Neural cell (in vitro differentiated cells): Measurements from ENCODE around the gene TMCO1. TPM values are rescaled to one million over a fixed set of nuclear protein-coding genes. Genes with fewer than 3 reads are reported as not detected.

Experiments
- H2AFZ ChIP-seq: fragments of 200-600, 300-800 bp; sonication (generic), shearing (Covaris generic); 2 replicates; pipeline ENCODE4 v1.6.0; 2014; ENCODE audit warnings: low read depth, mild to moderate bottlenecking, antibody characterized with exemption, low read length, moderate library complexity
- H3F3A ChIP-seq: fragments of 200-600 bp; shearing (Covaris generic); 2 replicates; pipeline ENCODE4 v1.6.1; 2016; ENCODE audit warnings: mild to moderate bottlenecking, moderate library complexity, mixed read lengths, antibody characterized with exemption, low read length; ENCODE audit not compliant: insufficient read depth, poor library complexity, severe bottlenecking
- H3K27ac ChIP-seq: fragments of 200-600, 300-800 bp; sonication (generic), shearing (Covaris generic); 2 replicates; pipeline ENCODE4 v1.5.1; 2014; ENCODE audit warnings: mild to moderate bottlenecking, low read length, moderate library complexity
- H3K27me3 ChIP-seq: fragments of 300-800, 200-600 bp; sonication (generic), shearing (Covaris generic); 2 replicates; pipeline ENCODE4 v1.6.0; 2014; ENCODE audit warnings: mild to moderate bottlenecking, low read depth, low read length, moderate library complexity; ENCODE audit not compliant: insufficient read depth
- H3K36me3 ChIP-seq: fragments of 300-800, 200-600 bp; sonication (generic), shearing (Covaris generic); 2 replicates; pipeline ENCODE4 v1.5.1; 2014; ENCODE audit warnings: mild to moderate bottlenecking, antibody characterized with exemption, low read length, moderate library complexity; ENCODE audit not compliant: insufficient read depth
- H3K4me2 ChIP-seq: fragments of 300-800, 200-600 bp; sonication (generic), shearing (Covaris generic); 2 replicates; pipeline ENCODE4 v1.6.0; 2014; ENCODE audit warnings: mild to moderate bottlenecking, low read length
- H3K4me3 ChIP-seq: fragments of 300-800, 200-600 bp; sonication (generic), shearing (Covaris generic); 2 replicates; pipeline ENCODE4 v1.5.1; 2014; ENCODE audit warnings: mild to moderate bottlenecking, low read length, moderate library complexity
- H3K79me2 ChIP-seq: fragments of 200-600 bp; shearing (Covaris generic); replicated peaks from 2 replicates; pipeline ENCODE4 v1.6.0; 2014; ENCODE audit warnings: mild to moderate bottlenecking, low read length, moderate library complexity; ENCODE audit not compliant: insufficient read depth
- H3K9ac ChIP-seq: fragments of 300-800, 200-600 bp; sonication (generic), shearing (Covaris generic); 2 replicates; pipeline ENCODE4 v1.6.1; 2016; ENCODE audit warnings: mild to moderate bottlenecking, low read length, mixed read lengths
- H3K9me2 ChIP-seq: fragments of 200-600 bp; shearing (Covaris generic); 2 replicates; pipeline ENCODE4 v1.6.1; 2016; ENCODE audit warnings: mild to moderate bottlenecking, low read length, mixed read lengths; ENCODE audit not compliant: insufficient read depth
- H3K9me3 ChIP-seq: fragments of 200-600, 300-800 bp; sonication (generic), shearing (Covaris generic); 2 replicates; pipeline ENCODE4 v1.6.1; 2016; ENCODE audit warnings: mild to moderate bottlenecking, mixed run types, low read length, moderate library complexity, mixed read lengths
- H4K20me1 ChIP-seq: fragments of 200-600 bp; shearing (Covaris generic); 2 replicates; pipeline ENCODE4 v1.6.1; 2016; ENCODE audit warnings: mild to moderate bottlenecking, mixed run types; ENCODE audit not compliant: insufficient read depth
- CTCF ChIP-seq: fragments of 450-650 bp; IDR thresholded peaks from 2 replicates; pipeline ENCODE4 v1.5.1; 2014; ENCODE audit warnings: antibody characterized with exemption, mild to moderate bottlenecking, moderate library complexity; ENCODE audit not compliant: poor library complexity, severe bottlenecking
- EP300 ChIP-seq: fragments of 450-650 bp; conservative IDR thresholded peaks from 2 replicates; pipeline ENCODE4 v1.6.1; 2014; ENCODE audit warnings: antibody characterized with exemption, mild to moderate bottlenecking, moderate library complexity; ENCODE audit not compliant: poor library complexity, severe bottlenecking
- EZH2 ChIP-seq: fragments of 200-600, 300-800 bp; shearing (Covaris generic), sonication (generic); IDR thresholded peaks from 2 replicates; pipeline ENCODE4 v1.6.1; 2014; ENCODE audit warnings: antibody characterized with exemption, low read length, borderline replicate concordance, mild to moderate bottlenecking; ENCODE audit not compliant: insufficient read depth, poor library complexity, severe bottlenecking
- MXI1 ChIP-seq: fragments of 450-650 bp; conservative IDR thresholded peaks from 2 replicates; pipeline ENCODE4 v1.6.1; 2014; ENCODE audit warnings: antibody characterized with exemption, mild to moderate bottlenecking; ENCODE audit not compliant: poor library complexity, severe bottlenecking
- POLR2AphosphoS5 ChIP-seq: IDR thresholded peaks from 2 replicates; pipeline ENCODE4 v1.6.1; 2012
- RAD21 ChIP-seq: fragments of 450-650 bp; conservative IDR thresholded peaks from 2 replicates; pipeline ENCODE4 v1.6.1; 2014; ENCODE audit warnings: antibody characterized with exemption, mild to moderate bottlenecking, moderate library complexity
- REST ChIP-seq: IDR thresholded peaks from 2 replicates; pipeline ENCODE4 v1.6.1; 2012; ENCODE audit warnings: borderline replicate concordance
- SMC3 ChIP-seq: fragments of 450-650 bp; conservative IDR thresholded peaks from 2 replicates; pipeline ENCODE4 v1.6.1; 2014; ENCODE audit warnings: antibody characterized with exemption, mild to moderate bottlenecking, moderate library complexity; ENCODE audit not compliant: poor library complexity
- TAF1 ChIP-seq: IDR thresholded peaks from 2 replicates; pipeline ENCODE4 v1.6.1; 2012; ENCODE audit warnings: low read depth
- polyA plus RNA-seq: library from polyadenylated mRNA; depleted of rRNA; stranded (reverse); fragments of >200 nt; gene quantifications from 2 replicates; pipeline ENCODE4 v1.2.3, GENCODE V29; 2014

The TMCO1 gene
- polyA plus RNA-seq, 1 donor from 2014 or later = 137 TPM

GRCh38 chr1:165759095-165759494, 9.6 kb downstream of the TMCO1 start:
- no peaks in the 10 kb centered on the region for H3K9me2 ChIP-seq
- H3K79me2 ChIP-seq = no peaks in the 10 kb centered on the region
- TF ChIP-seq EZH2 (no peak), MXI1 (no peak), CTCF (no peak), EP300 (no peak), TAF1 (no peak), RAD21 (no peak), SMC3 (no peak), REST (no peak), POLR2AphosphoS5 (no peak)
- no peaks in the 10 kb centered on the region for H3K36me3 ChIP-seq
- H3F3A ChIP-seq = no peaks in the 10 kb centered on the region
- H4K20me1 ChIP-seq = no peaks in the 10 kb centered on the region
- no peaks in the 10 kb centered on the region for H3K27me3 ChIP-seq
- no peak overlapping the region for H3K27ac ChIP-seq
- no peak overlapping the region for H3K9ac ChIP-seq
- no peak overlapping the region for H2AFZ ChIP-seq
- H3K4me2 ChIP-seq = no peak overlapping the region
- no peaks in the 10 kb centered on the region for H3K9me3 ChIP-seq
- H3K4me3 ChIP-seq = no peak overlapping the region

GRCh38 chr1:165755393-165756010, 13.2 kb downstream of the TMCO1 start:
- no peak overlapping the region for H2AFZ ChIP-seq
- no peaks in the 10 kb centered on the region for H3K9me3 ChIP-seq
- no peaks in the 10 kb centered on the region for H3K9me2 ChIP-seq
- no peaks in the 10 kb centered on the region for H3K27me3 ChIP-seq
- no peaks in the 10 kb centered on the region for H3F3A ChIP-seq
- H3K4me3 ChIP-seq = no peak overlapping the region
- no peaks in the 10 kb centered on the region for H3K79me2 ChIP-seq
- H3K4me2 ChIP-seq = no peak overlapping the region
- no peaks in the 10 kb centered on the region for H4K20me1 ChIP-seq
- H3K27ac ChIP-seq = no peak overlapping the region
- TF ChIP-seq POLR2AphosphoS5 = no peak
- TF ChIP-seq EP300 = no peak
- TF ChIP-seq REST = no peak
- no peak for TF ChIP-seq EZH2
- no peak for TF ChIP-seq RAD21
- no peak for TF ChIP-seq CTCF
- no peak for TF ChIP-seq SMC3
- no peak for TF ChIP-seq TAF1
- no peak for TF ChIP-seq MXI1
- no peak overlapping the region for H3K9ac ChIP-seq
- H3K36me3 ChIP-seq = no peaks in the 10 kb centered on the region
